Activated naive CD4-positive, alpha-beta T cell treated with anti-CD3 and anti-CD28 coated beads, Interleukin-2, amount 50 U/mL, for 72 hours (primary cell): ENCODE results near the gene C1orf167. TPM values are rescaled to one million over a fixed set of nuclear protein-coding genes. Genes with fewer than 3 reads are reported as not detected.

ENCODE experiments used
- ATAC-seq, 2 donors: fragments of 150-1000 bp; cut with Tn5 transposase; 2 replicates each; pipeline ENCODE4 v1.10.0; 2021; ENCODE audit warnings: mild to moderate bottlenecking in 2 of 2, moderate library complexity in 2 of 2
- DNase-seq, 2 donors: peaks; one replicate each; pipeline ENCODE4 v3.0.0; 2021 to 2022; ENCODE audit warnings: low spot score in 2 of 2
- H3K27ac Mint-ChIP-seq, 2 donors: one replicate each; pipeline ENCODE4 v1.8.0; 2022; ENCODE audit warnings: mild to moderate bottlenecking in 2 of 2, mixed read lengths in 2 of 2
- H3K36me3 Mint-ChIP-seq, 2 donors: one replicate each; pipeline ENCODE4 v1.8.0; 2022; ENCODE audit warnings: mixed read lengths in 2 of 2
- H3K9me3 Mint-ChIP-seq, 2 donors: one replicate each; pipeline ENCODE4 v1.8.0; 2022; ENCODE audit warnings: mixed read lengths in 2 of 2
- total RNA-seq, 2 donors: library from RNA; stranded (reverse); gene quantifications; one replicate each; pipeline ENCODE4 v1.2.3, GENCODE V29; 2022

C1orf167 gene
- total RNA-seq, 2 donors from 2014 or later: not detected

DNA sequence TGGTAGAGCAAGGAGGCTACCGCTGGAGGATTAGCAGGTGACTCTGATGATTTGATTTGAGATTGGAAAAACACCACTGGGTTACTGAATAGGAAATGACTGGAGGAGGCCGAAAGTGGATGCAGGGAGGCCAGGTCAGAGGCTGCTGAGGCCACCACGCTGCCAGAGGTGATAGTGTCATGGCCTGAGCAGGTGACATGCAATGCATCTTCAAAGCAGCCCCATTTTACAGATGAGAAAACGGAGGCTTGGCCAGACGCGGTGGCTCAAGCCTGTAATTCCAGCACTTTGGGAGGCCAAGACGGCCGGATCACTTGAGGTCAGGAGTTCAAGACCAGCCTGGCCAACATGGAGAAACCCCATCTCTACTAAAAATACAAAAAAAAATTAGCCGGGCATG, 12.8 kb downstream of the C1orf167 start:
- Mint-ChIP-seq H3K36me3 (no peaks in the 10 kb centered on the region), H3K9me3 (no peaks in the 10 kb centered on the region), H3K27ac (no peak overlapping the region)
- no peak for ATAC-seq
- no peak for DNase-seq

- no peak for ATAC-seq
- H3K36me3 Mint-ChIP-seq: no peaks in the 10 kb centered on the region
- no peaks in the 10 kb centered on the region for H3K9me3 Mint-ChIP-seq
Measured at GRCh38 chr1:11777658-11778322, 15.8 kb downstream of the C1orf167 start.

GRCh38 chr1:11778336-11778735, 16.3 kb downstream of the C1orf167 start:
- no peaks in the 10 kb centered on the region for H3K36me3 Mint-ChIP-seq
- H3K27ac Mint-ChIP-seq: no peak overlapping the region
- H3K9me3 Mint-ChIP-seq: no peaks in the 10 kb centered on the region
- ATAC-seq (no peak), DNase-seq (no peak)

More at GRCh38 chr1:11777658-11778322, 15.8 kb downstream of the C1orf167 start:
- DNase-seq: no peak
- peak overlapping the region in 1 of 2 donors; percentile 60 for H3K27ac Mint-ChIP-seq

DNA sequence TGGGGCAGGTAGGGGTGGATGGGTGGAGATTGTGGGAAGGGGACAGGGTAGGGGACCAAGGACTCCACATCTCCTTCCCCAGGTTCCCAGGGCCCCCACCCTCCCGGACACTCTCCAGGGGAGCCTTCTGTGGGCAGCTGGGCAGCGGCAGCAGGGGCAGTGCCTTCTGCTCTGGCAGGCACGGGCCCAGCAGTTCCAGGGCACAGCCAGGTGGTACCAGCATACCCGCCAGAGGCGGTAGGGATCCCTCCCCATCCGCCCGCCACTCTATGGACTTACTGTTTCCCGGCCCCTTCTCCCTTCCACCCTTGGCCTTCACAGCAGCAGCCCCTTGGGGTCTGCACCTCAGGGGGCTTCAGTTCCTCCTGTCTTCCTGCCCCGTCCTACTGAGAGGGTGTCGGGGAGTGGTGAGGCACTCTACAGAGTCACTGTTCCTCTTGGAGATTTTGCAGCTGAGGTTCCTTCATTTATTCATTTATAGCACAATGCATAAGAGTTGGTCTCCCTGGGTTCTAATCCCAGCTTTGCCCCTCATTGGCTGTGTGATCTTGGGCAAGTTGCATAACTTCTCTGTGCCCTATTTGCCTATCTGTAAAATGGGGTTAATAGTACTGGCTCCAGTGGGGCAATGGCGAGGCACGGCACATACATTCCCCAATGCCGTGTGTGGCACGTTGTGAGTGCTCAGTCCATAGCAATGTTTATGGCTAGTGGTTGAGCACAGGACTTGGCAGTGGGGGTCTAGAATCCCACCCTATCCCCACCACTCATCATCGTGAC, 17.0 kb downstream of the C1orf167 start:
- Mint-ChIP-seq H3K36me3 (no peaks in the 10 kb centered on the region), H3K9me3 (no peaks in the 10 kb centered on the region), H3K27ac (no peak overlapping the region)
- DNase-seq (no peak), ATAC-seq (no peak)

DNA sequence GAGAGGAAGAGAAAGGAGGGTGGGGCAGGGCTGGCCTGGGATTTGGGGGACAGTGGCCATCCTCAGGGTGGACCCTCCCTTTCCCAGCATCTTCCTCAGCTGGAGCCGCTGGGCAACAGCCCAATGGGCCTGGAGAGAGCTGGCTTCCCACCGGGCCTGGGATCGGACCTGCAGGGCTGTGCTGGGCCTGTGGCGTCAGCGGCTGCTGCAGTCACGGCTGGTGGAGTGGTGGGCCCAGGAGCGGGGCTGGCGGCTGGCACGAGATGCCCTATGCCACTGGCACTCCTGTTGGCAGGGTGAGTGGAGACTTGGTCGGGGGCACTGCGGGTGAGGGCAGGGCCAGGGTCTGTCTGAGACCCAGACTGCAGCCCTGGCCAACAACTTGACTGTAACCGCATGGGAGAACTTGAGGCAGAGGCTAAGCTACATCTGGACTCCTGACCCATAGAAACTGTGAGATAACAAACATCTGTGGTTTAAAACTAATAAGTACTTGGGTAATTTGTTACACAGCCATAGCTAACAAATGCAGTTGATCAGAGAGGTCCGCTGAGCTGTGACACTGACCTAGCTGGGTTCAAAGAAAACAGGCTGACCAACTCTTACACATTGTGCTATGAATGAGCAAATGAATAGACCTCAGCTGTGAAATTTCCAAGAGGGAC, 17.9 kb downstream of the C1orf167 start:
- Mint-ChIP-seq H3K36me3 (no peaks in the 10 kb centered on the region), H3K27ac (no peak overlapping the region), H3K9me3 (no peaks in the 10 kb centered on the region)
- no peak for ATAC-seq
- no peak for DNase-seq

GRCh38 chr1:11780380-11781147, 18.6 kb downstream of the C1orf167 start:
- no peak overlapping the region for H3K27ac Mint-ChIP-seq
- H3K36me3 Mint-ChIP-seq: no peaks in the 10 kb centered on the region
- DNase-seq (no peak), ATAC-seq (no peak)
- no peaks in the 10 kb centered on the region for H3K9me3 Mint-ChIP-seq

GRCh38 chr1:11781297-11781696, 19.3 kb downstream of the C1orf167 start:
- Mint-ChIP-seq H3K9me3 (no peaks in the 10 kb centered on the region), H3K36me3 (no peaks in the 10 kb centered on the region), H3K27ac (no peak overlapping the region)
- no peak for DNase-seq
- no peak for ATAC-seq

- Mint-ChIP-seq H3K27ac (no peak overlapping the region), H3K36me3 (no peaks in the 10 kb centered on the region), H3K9me3 (no peaks in the 10 kb centered on the region)
- ATAC-seq: no peak
- DNase-seq: no peak
Measured at GRCh38 chr1:11782127-11782708, 20.2 kb downstream of the C1orf167 start.

DNA sequence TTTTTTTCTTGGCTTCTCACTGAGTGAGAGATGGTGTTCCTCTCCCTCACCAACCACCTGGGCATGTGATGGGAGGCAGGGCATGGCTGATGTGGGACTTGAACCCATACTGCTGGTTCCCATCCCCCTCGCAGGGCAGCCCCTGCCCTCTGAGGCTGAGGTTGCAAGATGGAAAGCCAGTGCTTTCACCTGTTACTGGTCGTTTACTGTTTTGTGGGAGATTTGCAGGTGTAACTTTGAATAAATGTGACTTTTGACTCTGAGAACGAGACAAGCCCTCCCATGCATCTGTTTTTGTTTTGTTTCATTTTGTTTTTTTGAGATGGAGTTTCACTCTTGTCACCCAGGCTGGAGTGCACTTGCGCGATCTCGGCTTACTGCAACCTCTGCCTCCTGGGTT, 21.6 kb downstream of the C1orf167 start:
- Mint-ChIP-seq H3K27ac (no peak overlapping the region), H3K36me3 (no peaks in the 10 kb centered on the region), H3K9me3 (no peaks in the 10 kb centered on the region)
- ATAC-seq (no peak), DNase-seq (no peak)

DNA sequence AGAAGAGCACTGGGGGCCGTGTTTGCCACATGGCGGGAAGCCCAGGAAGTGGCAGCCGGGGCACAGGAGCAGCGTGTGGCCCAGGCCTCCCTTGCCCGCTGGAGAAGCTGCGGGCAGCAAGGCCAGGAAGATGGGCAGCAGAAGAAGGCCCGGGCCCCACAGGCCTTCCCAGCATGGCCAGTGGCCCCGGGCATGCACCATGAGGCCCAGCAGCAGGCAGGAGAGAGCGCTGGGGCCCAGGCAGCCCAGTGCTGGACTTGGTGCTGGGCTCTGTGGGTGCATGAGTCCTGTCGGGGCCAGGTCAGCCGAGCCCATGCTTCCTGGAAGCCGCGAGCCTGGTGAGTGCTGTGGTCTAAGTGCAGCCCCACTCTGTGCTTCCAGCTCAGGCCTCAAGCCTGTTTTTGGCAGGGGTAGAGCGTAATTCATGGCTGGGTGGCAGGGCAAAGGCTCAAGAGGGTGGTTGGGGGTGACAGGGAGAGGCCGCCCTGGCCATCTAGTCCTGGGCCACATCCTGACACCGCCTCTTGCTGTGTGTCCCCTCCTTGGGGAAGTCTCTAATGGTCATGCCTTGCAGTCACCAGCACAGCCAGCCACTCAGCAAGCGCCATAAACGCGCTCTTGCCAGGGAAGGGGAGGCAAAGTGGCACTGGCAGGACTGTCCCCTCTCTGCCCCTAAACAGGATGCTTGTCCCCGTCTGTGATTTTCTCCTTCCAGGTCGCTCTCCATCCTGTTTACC, 22.4 kb downstream of the C1orf167 start:
- Mint-ChIP-seq H3K27ac (no peak overlapping the region), H3K36me3 (no peaks in the 10 kb centered on the region), H3K9me3 (no peaks in the 10 kb centered on the region)
- no peak for DNase-seq
- ATAC-seq: peak; percentile 19 to 21

- H3K27ac Mint-ChIP-seq: no peak overlapping the region
- H3K36me3 Mint-ChIP-seq: no peaks in the 10 kb centered on the region
- no peaks in the 10 kb centered on the region for H3K9me3 Mint-ChIP-seq
- peak; percentile 86 to 93 for ATAC-seq
- DNase-seq: peak; percentile 62 to 70
Measured at GRCh38 chr1:11784993-11785769, 23.2 kb downstream of the C1orf167 start.

DNA sequence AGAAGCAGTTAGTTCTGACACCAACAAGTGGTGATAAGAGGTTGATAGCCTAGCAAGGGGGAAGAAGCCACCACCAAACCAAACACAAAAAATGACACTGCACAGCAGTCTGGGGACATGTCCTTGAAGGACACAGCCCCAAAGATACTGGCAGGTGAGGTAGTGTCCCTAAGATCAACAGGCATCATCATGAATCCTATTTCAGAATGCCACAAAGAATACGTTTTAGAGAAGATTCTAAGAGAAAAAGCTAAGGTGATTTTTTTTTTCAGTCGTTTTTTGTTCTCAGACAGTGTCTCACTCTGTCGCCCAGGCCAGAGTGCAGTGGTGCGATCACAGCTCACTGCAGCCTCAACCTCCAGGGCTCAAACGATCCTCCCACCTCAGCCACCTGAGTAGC, 24.2 kb downstream of the C1orf167 start:
- no peaks in the 10 kb centered on the region for H3K36me3 Mint-ChIP-seq
- DNase-seq: no peak
- no peak for ATAC-seq

GRCh38 chr1:11787251-11787803, 25.3 kb downstream of the C1orf167 start:
- H3K27ac Mint-ChIP-seq: no peak overlapping the region
- DNase-seq (no peak), ATAC-seq (no peak)
- no peaks in the 10 kb centered on the region for H3K9me3 Mint-ChIP-seq
- no peaks in the 10 kb centered on the region for H3K36me3 Mint-ChIP-seq

More for the DNA sequence above, 24.2 kb downstream of the C1orf167 start:
- H3K9me3 Mint-ChIP-seq: no peaks in the 10 kb centered on the region
- no peak overlapping the region for H3K27ac Mint-ChIP-seq

GRCh38 chr1:11787804-11788436, 25.9 kb downstream of the C1orf167 start:
- no peak overlapping the region for H3K27ac Mint-ChIP-seq
- DNase-seq (no peak), ATAC-seq (no peak)
- H3K9me3 Mint-ChIP-seq: no peaks in the 10 kb centered on the region
- no peaks in the 10 kb centered on the region for H3K36me3 Mint-ChIP-seq
